ENCODE measurements around the gene CCDC24. TPM values are rescaled to one million over a fixed set of nuclear protein-coding genes. Genes with fewer than 3 reads are reported as not detected.

CCDC24 gene
- total and polyA plus RNA-seq, 7 donors = 0.83 to 3.9 (median 1.7) TPM

GRCh38 chr1:44016890-44017400 is 25.5 kb downstream of the CCDC24 start:
- Histone ChIP-seq H3K36me3 (ENCODE audit: insufficient read depth in 1 of 2, low read depth in 1 of 2) (no peaks in the 10 kb centered on the region), H3K27ac (no peak overlapping the region), H3K27me3 (ENCODE audit: insufficient read depth in 3 of 3, low read length in 2 of 3) (no peaks in the 10 kb centered on the region), H3K4me1 (no peaks in the 10 kb centered on the region), H3K4me3 (no peak overlapping the region), H3K9me3 (no peaks in the 10 kb centered on the region)
- intact Hi-C loops (cut with DNase I) = no loop called here
- TF ChIP-seq CTCF (IDR thresholded peaks at IDR 0.05) = no peak
- ATAC-seq (no peak), DNase-seq (no peak)
- 76 to 84% (median 82%) methylated on average over 19 to 20 of the region's 20 CpGs for WGBS, 3 donors

- ATAC-seq (no peak), DNase-seq (no peak)
- H3K36me3 ChIP-seq (ENCODE audit: insufficient read depth in 1 of 2, low read depth in 1 of 2) = no peaks in the 10 kb centered on the region
- 63 to 71% (median 68%) methylated on average over 13 of the region's 13 CpGs for WGBS, 3 donors
- H3K27ac ChIP-seq = no peak overlapping the region
- no peak overlapping the region for H3K4me3 ChIP-seq
- intact Hi-C loops (cut with DNase I) = no loop called here
- H3K4me1 ChIP-seq = no peaks in the 10 kb centered on the region
- no peaks in the 10 kb centered on the region for H3K9me3 ChIP-seq
- TF ChIP-seq CTCF (IDR thresholded peaks at IDR 0.05) = no peak
- no peaks in the 10 kb centered on the region for H3K27me3 ChIP-seq (ENCODE audit: insufficient read depth in 3 of 3, low read length in 2 of 3)
Observed at GRCh38 chr1:44019466-44019948, 28.1 kb downstream of the CCDC24 start.

- Histone ChIP-seq H3K27ac (no peak overlapping the region), H3K36me3 (ENCODE audit: insufficient read depth in 1 of 2, low read depth in 1 of 2) (no peaks in the 10 kb centered on the region), H3K9me3 (no peaks in the 10 kb centered on the region), H3K4me3 (no peak overlapping the region), H3K27me3 (ENCODE audit: insufficient read depth in 3 of 3, low read length in 2 of 3) (no peaks in the 10 kb centered on the region), H3K4me1 (no peaks in the 10 kb centered on the region)
- no peak for TF ChIP-seq CTCF (IDR thresholded peaks at IDR 0.05)
- ATAC-seq (no peak), DNase-seq (no peak)
- intact Hi-C loops (cut with DNase I) = no loop called here
- 70 to 87% (median 85%) methylated on average over 6 of the region's 6 CpGs for WGBS, 3 donors
Observed at GRCh38 chr1:44020464-44020863, 29.1 kb downstream of the CCDC24 start.

- intact Hi-C loops (cut with DNase I) = no loop called here
- TF ChIP-seq CTCF (IDR thresholded peaks at IDR 0.05) = no peak
- Histone ChIP-seq H3K4me1 (no peaks in the 10 kb centered on the region), H3K27me3 (ENCODE audit: insufficient read depth in 3 of 3, low read length in 2 of 3) (no peaks in the 10 kb centered on the region), H3K36me3 (ENCODE audit: insufficient read depth in 1 of 2, low read depth in 1 of 2) (no peaks in the 10 kb centered on the region), H3K27ac (no peak overlapping the region), H3K9me3 (no peaks in the 10 kb centered on the region), H3K4me3 (no peak overlapping the region)
- DNase-seq = peak in 1 of 2 donors; percentile 32
- no peak for ATAC-seq
- WGBS, 3 donors = 54 to 79% (median 70%) methylated on average over 7 to 8 of the region's 8 CpGs
Observed at GRCh38 chr1:44021156-44021555, 29.8 kb downstream of the CCDC24 start.

Data from psoas muscle (tissue), 8 donors.